ENCODE results near the gene TMEM92. TPM values are rescaled to one million over a fixed set of nuclear protein-coding genes. Genes with fewer than 3 reads are reported as not detected.

TMEM92 gene
- total and polyA plus RNA-seq, 2 of the 13 experiments (the other 11 are each of a cell fraction or from before 2014, with no cell fraction given), result 0.07 TPM; not detected in 1

GRCh38 chr17:50261051-50261915 lies 13.0 kb upstream of the TMEM92 start:
- ATAC-seq, result no peak
- Histone ChIP-seq H3K4me1 (ENCODE audit: insufficient read depth, low read length) (0 out of 2 replicates have a peak, but pooled peaks cover 2% of the 10 kb centered on the region), H3K27ac (ENCODE audit: extremely low read length, insufficient read depth, low read length) (no peak overlapping the region), H3K36me3 (replicated peaks in 1 of 2; ENCODE audit: control insufficient read depth in 1 of 2, insufficient read depth in 2 of 2, low read length in 2 of 2) (no peaks in the 10 kb centered on the region), H3K4me2 (ENCODE audit: low read depth, low read length) (no peak overlapping the region), H4K20me1 (ENCODE audit: insufficient read depth, low read length) (no peaks in the 10 kb centered on the region), H3K9me3 (ENCODE audit: low read length) (no peaks in the 10 kb centered on the region), H2AFZ (ENCODE audit: low read length) (no peak overlapping the region), H3K79me2 (ENCODE audit: insufficient read depth, low read length) (no peaks in the 10 kb centered on the region), H3K27me3 (ENCODE audit: control insufficient read depth in 1 of 2, insufficient read depth in 2 of 2, low read length in 2 of 2) (peaks cover 22 to 88% of the 10 kb centered on the region in 2 experiments), H3K4me3 (replicated peaks in 1 of 3; ENCODE audit: insufficient read depth in 1 of 3, low read depth in 2 of 3, low read length in 3 of 3) (no peak overlapping the region), H3K9ac (ENCODE audit: insufficient read depth, low read depth, low read length) (no peak overlapping the region)
- no peak for FAIRE-seq
- ChIA-PET CTCF (ENCODE audit: low intra/inter-chr PET ratio, low total read pairs) (no interaction called here), POLR2A (no interaction called here)
- intact Hi-C loops (cut with micrococcal nuclease; ENCODE audit: unreplicated experiment) (no loop called here), in situ Hi-C loops (cut with HindIII; ENCODE audit: extremely low pct_ligation_motif_present, low pct_unique_long_range_greater_than_20kb) (no loop called here)
- DNase-seq (ENCODE audit: low spot score), result no peak
- BruUV-seq (replicated peaks), result no TSS peak
- WGBS (ENCODE audit: low lambda C conversion rate), result 23% methylated on average over 15 of the region's 15 CpGs
- TF ChIP-seq SMC3 (IDR thresholded peaks at IDR 0.05; ENCODE audit: low read length), result no peak
- no peak for TF ChIP-seq ARHGAP35 (CRISPR knock-in tag; IDR thresholded peaks at IDR 0.05; ENCODE audit: borderline replicate concordance)
- TF ChIP-seq KDM5B (CRISPR knock-in tag; IDR thresholded peaks at IDR 0.05; ENCODE audit: borderline replicate concordance), result no peak
- no peak for TF ChIP-seq MIER3 (CRISPR knock-in tag; IDR thresholded peaks at IDR 0.05; ENCODE audit: borderline replicate concordance)
- TF ChIP-seq SP140L (CRISPR knock-in tag; IDR thresholded peaks at IDR 0.05; ENCODE audit: borderline replicate concordance), result no peak
- TF ChIP-seq TMF1 (CRISPR knock-in tag; IDR thresholded peaks at IDR 0.05; ENCODE audit: low read depth), result no peak
- TF ChIP-seq ZNF784 (CRISPR knock-in tag; IDR thresholded peaks at IDR 0.05; ENCODE audit: borderline replicate concordance), result no peak
- no peak for TF ChIP-seq EED (CRISPR knock-in tag; IDR thresholded peaks at IDR 0.05)
- no peak for TF ChIP-seq YEATS2 (CRISPR knock-in tag; IDR thresholded peaks at IDR 0.05; ENCODE audit: borderline replicate concordance)
- no peak for TF ChIP-seq RELA (CRISPR knock-in tag; IDR thresholded peaks at IDR 0.05)
- no peak for TF ChIP-seq SETDB1 (CRISPR knock-in tag; IDR thresholded peaks at IDR 0.05; ENCODE audit: borderline replicate concordance)
- no peak for TF ChIP-seq ELF4 (CRISPR knock-in tag; IDR thresholded peaks at IDR 0.05; ENCODE audit: borderline replicate concordance)
- no peak for TF ChIP-seq TSC22D2 (CRISPR knock-in tag; IDR thresholded peaks at IDR 0.05; ENCODE audit: borderline replicate concordance)
- no peak for TF ChIP-seq SRSF9 (IDR thresholded peaks at IDR 0.05; ENCODE audit: borderline replicate concordance, insufficient read depth, low read depth, low read length, poor library complexity, severe bottlenecking)
- TF ChIP-seq KIAA2018 (CRISPR knock-in tag; IDR thresholded peaks at IDR 0.05; ENCODE audit: borderline replicate concordance), result no peak
